ENCODE data around the gene ADGRV1.

ADGRV1 gene

DNA sequence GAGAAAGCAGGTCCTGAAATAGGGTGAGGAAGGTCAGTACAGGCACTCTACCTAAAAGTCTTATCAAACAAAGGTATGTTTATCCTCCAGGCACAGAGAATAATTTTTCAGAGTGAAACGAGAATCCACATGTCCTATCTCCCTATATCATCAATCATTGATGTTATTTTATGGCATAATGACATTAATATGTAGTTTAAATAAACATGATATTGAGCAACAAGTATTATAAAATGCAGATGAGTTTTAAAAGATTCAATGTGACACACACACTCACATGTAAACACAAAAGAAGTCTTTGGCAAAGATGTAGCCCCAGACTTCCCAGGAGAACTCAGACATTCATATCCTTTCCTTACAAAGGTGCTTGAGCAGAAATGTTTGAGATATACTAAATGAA lies 389.1 kb downstream of the ADGRV1 start:
- Histone ChIP-seq H3K9ac (ENCODE audit: low read length) (no peak overlapping the region), H3K36me3 (ENCODE audit: low read length) (no peaks in the 10 kb centered on the region), H3F3A (ENCODE audit: insufficient read depth) (no peaks in the 10 kb centered on the region), H4K20me1 (ENCODE audit: low read depth, low read length) (no peaks in the 10 kb centered on the region), H3K9me2 (replicated peaks; ENCODE audit: insufficient read depth, low read length) (no peaks in the 10 kb centered on the region), H3K27me3 (ENCODE audit: low read length) (no peaks in the 10 kb centered on the region), H3K9me3 (ENCODE audit: insufficient read depth, low read length) (no peaks in the 10 kb centered on the region), H2AFZ (ENCODE audit: low read depth, low read length, severe bottlenecking) (no peak overlapping the region), H3K4me3 (ENCODE audit: insufficient read depth, low read length, poor library complexity, severe bottlenecking) (no peak overlapping the region), H3K27ac (ENCODE audit: low read depth, low read length) (no peak overlapping the region), H3K4me2 (ENCODE audit: low read depth, low read length, poor library complexity, severe bottlenecking) (no peak overlapping the region), H3K79me2 (ENCODE audit: insufficient read depth, low read length) (no peaks in the 10 kb centered on the region)
- TF ChIP-seq EZH2phosphoT487 (conservative IDR thresholded peaks at IDR 0.05; ENCODE audit: low read length) = no peak
- TF ChIP-seq, protein P1, sequence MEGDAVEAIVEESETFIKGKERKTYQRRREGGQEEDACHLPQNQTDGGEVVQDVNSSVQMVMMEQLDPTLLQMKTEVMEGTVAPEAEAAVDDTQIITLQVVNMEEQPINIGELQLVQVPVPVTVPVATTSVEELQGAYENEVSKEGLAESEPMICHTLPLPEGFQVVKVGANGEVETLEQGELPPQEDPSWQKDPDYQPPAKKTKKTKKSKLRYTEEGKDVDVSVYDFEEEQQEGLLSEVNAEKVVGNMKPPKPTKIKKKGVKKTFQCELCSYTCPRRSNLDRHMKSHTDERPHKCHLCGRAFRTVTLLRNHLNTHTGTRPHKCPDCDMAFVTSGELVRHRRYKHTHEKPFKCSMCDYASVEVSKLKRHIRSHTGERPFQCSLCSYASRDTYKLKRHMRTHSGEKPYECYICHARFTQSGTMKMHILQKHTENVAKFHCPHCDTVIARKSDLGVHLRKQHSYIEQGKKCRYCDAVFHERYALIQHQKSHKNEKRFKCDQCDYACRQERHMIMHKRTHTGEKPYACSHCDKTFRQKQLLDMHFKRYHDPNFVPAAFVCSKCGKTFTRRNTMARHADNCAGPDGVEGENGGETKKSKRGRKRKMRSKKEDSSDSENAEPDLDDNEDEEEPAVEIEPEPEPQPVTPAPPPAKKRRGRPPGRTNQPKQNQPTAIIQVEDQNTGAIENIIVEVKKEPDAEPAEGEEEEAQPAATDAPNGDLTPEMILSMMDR (IDR thresholded peaks at IDR 0.05; ENCODE audit: insufficient read depth, low read length, poor library complexity, severe bottlenecking) = no peak

DNA sequence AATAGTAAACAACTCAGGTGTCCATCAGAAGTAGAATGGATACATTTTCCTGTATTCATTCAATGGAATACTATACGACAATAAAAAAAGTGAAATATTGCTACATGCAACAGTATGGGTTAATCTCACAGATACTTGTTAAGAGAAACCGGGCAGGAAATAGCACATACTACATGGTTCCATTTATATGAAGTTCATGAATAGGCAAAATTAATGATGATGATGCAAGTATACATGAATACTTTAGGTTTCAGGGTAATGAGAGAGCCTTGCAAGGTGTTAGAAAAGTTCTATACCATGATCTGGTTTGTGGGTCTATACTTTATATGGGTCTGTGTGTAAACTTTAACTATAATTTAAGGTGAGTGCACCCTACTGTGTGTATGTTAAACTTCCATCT lies 390.4 kb downstream of the ADGRV1 start:
- Histone ChIP-seq H3K4me3 (ENCODE audit: insufficient read depth, low read length, poor library complexity, severe bottlenecking) (no peak overlapping the region), H3F3A (ENCODE audit: insufficient read depth) (no peaks in the 10 kb centered on the region), H3K4me2 (ENCODE audit: low read depth, low read length, poor library complexity, severe bottlenecking) (no peak overlapping the region), H3K27ac (ENCODE audit: low read depth, low read length) (no peak overlapping the region), H4K20me1 (ENCODE audit: low read depth, low read length) (no peaks in the 10 kb centered on the region), H3K79me2 (ENCODE audit: insufficient read depth, low read length) (no peaks in the 10 kb centered on the region), H3K9me2 (replicated peaks; ENCODE audit: insufficient read depth, low read length) (no peaks in the 10 kb centered on the region), H3K36me3 (ENCODE audit: low read length) (no peaks in the 10 kb centered on the region), H3K9ac (ENCODE audit: low read length) (no peak overlapping the region), H3K9me3 (ENCODE audit: insufficient read depth, low read length) (no peaks in the 10 kb centered on the region), H3K27me3 (ENCODE audit: low read length) (no peaks in the 10 kb centered on the region), H2AFZ (ENCODE audit: low read depth, low read length, severe bottlenecking) (no peak overlapping the region)
- TF ChIP-seq, protein P1 (IDR thresholded peaks at IDR 0.05; ENCODE audit: insufficient read depth, low read length, poor library complexity, severe bottlenecking) = no peak
- TF ChIP-seq EZH2phosphoT487 (conservative IDR thresholded peaks at IDR 0.05; ENCODE audit: low read length) = no peak

DNA sequence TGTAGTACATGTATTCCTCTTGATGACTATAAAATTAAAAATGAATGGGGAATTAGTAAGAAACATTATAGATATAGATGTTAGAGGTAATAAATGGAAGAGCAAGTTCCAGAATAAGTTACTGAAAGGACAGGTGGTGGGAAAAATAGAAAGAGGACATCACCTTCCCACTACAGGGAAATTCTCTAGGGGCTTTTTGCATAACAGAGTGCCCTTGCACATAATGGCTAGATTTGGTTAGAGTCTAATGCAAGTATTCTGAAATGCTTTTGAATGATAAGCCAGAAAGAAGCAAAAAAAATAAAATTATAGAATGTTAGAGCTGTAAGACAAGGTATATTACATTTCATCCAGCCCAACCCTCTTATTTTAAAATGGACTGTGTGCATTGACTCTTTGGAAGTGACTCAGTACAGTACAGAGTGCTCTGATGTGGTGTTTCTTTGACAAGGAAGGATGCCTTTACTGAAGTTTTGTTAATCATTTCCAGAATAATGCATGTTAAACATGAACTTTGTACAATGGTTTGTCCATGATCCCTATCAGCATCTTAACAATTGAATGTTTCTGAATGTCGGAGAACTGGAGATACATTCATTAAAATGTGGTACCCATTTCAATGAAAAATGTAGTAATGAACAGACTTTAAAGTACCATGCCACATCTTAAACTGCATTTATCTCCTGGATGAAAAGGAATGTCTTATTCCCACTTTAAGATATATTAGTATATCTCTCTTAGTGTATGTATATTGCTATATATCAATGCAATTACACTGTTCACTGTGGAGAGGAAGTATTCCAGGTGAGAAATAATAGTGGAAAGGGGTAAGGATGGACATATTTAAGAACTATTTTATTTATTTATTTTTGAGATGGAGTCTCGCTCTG lies 391.1 kb downstream of the ADGRV1 start:
- H3K27ac ChIP-seq (ENCODE audit: low read depth, low read length) = no peak overlapping the region
- TF ChIP-seq, protein P1 (IDR thresholded peaks at IDR 0.05; ENCODE audit: insufficient read depth, low read length, poor library complexity, severe bottlenecking) = no peak
- TF ChIP-seq EZH2phosphoT487 (conservative IDR thresholded peaks at IDR 0.05; ENCODE audit: low read length) = no peak

More for the DNA sequence above, 391.1 kb downstream of the ADGRV1 start:
- Histone ChIP-seq H3K9ac (ENCODE audit: low read length) (no peak overlapping the region), H3K27me3 (ENCODE audit: low read length) (no peaks in the 10 kb centered on the region), H3K4me3 (ENCODE audit: insufficient read depth, low read length, poor library complexity, severe bottlenecking) (no peak overlapping the region), H3K9me2 (replicated peaks; ENCODE audit: insufficient read depth, low read length) (no peaks in the 10 kb centered on the region), H2AFZ (ENCODE audit: low read depth, low read length, severe bottlenecking) (no peak overlapping the region), H3F3A (ENCODE audit: insufficient read depth) (no peaks in the 10 kb centered on the region), H3K9me3 (ENCODE audit: insufficient read depth, low read length) (no peaks in the 10 kb centered on the region), H3K4me2 (ENCODE audit: low read depth, low read length, poor library complexity, severe bottlenecking) (no peak overlapping the region), H3K79me2 (ENCODE audit: insufficient read depth, low read length) (no peaks in the 10 kb centered on the region), H3K36me3 (ENCODE audit: low read length) (no peaks in the 10 kb centered on the region), H4K20me1 (ENCODE audit: low read depth, low read length) (no peaks in the 10 kb centered on the region)

Data from SU-DHL-6 (cell line).